GM13977 (cell line): ENCODE measurements around the gene PGRMC2.

Experiments used
- DNase-seq: peaks from one replicate; pipeline ENCODE4 v3.0.0; 2012; ENCODE audit warnings: low spot score
- CTCF ChIP-seq: IDR thresholded peaks from 2 replicates; pipeline ENCODE4 v1.5.1; 2012; ENCODE audit warnings: mild to moderate bottlenecking, control low read depth; ENCODE audit not compliant: insufficient read depth; ENCODE audit errors: extremely low read depth, missing control alignments
- in situ Hi-C: fragments of 300-500 bp; cut with MboI; formaldehyde crosslinking; loops from one replicate; pipeline ENCODE4 v1.12.0; 2022; ENCODE audit warnings: low sequenced_read_pairs, low pct_unique_long_range_greater_than_20kb, mixed read lengths, inconsistent platforms; ENCODE audit not compliant: unreplicated experiment

Gene PGRMC2

GRCh38 chr4:128328106-128328505 is 40.5 kb upstream of the PGRMC2 start:
- no peak for TF ChIP-seq CTCF
- no peak for DNase-seq
- in situ Hi-C loops: no loop called here

- in situ Hi-C loops: no loop called here
Observed at GRCh38 chr4:128323401-128323800, 35.8 kb upstream of the PGRMC2 start.

GRCh38 chr4:128322986-128323385 is 35.4 kb upstream of the PGRMC2 start:
- TF ChIP-seq CTCF: no peak
- in situ Hi-C loops: no loop called here
- no peak for DNase-seq

More at GRCh38 chr4:128323401-128323800, 35.8 kb upstream of the PGRMC2 start:
- no peak for DNase-seq
- no peak for TF ChIP-seq CTCF

- TF ChIP-seq CTCF: no peak
- in situ Hi-C loops: no loop called here
- no peak for DNase-seq
Observed at GRCh38 chr4:128322311-128322710, 34.7 kb upstream of the PGRMC2 start.

- no peak for DNase-seq
- in situ Hi-C loops: no loop called here
Observed at GRCh38 chr4:128320656-128321055, 33.0 kb upstream of the PGRMC2 start.

GRCh38 chr4:128315756-128316520 is 28.3 kb upstream of the PGRMC2 start:
- DNase-seq: no peak
- no peak for TF ChIP-seq CTCF
- in situ Hi-C loops: no loop called here

More at GRCh38 chr4:128320656-128321055, 33.0 kb upstream of the PGRMC2 start:
- TF ChIP-seq CTCF: no peak
